Measurements from ENCODE around the gene CDC5L. TPM values are rescaled to one million over a fixed set of nuclear protein-coding genes. Genes with fewer than 3 reads are reported as not detected.

Gene CDC5L
- total and polyA plus RNA-seq, 8 donors, result 16.5 to 38.0 (median 35.5) TPM

DNA sequence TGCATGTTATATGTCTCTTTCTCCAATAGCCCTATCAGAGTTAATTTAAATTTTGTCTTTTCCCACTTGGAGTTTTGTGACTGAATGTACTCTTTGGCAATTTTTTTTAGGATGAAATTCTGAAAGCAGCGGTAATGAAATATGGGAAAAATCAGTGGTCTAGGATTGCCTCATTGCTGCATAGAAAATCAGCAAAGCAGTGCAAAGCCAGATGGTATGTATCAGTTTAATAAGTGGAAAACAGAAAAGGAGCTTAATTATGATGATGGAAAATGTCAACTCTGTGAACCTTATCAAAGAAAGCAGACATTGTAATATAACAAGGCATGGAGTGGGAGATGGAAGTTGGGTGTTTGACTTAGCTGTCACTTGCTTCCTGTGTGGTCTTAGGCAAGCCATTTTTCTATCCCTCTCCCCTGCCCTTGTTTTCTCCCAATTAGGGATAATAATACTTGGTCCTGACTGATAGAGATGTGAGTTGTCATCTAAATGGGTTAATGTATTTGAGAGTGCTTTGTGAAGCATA, 2.7 kb downstream of the CDC5L start:
- TF ChIP-seq, protein P1, sequence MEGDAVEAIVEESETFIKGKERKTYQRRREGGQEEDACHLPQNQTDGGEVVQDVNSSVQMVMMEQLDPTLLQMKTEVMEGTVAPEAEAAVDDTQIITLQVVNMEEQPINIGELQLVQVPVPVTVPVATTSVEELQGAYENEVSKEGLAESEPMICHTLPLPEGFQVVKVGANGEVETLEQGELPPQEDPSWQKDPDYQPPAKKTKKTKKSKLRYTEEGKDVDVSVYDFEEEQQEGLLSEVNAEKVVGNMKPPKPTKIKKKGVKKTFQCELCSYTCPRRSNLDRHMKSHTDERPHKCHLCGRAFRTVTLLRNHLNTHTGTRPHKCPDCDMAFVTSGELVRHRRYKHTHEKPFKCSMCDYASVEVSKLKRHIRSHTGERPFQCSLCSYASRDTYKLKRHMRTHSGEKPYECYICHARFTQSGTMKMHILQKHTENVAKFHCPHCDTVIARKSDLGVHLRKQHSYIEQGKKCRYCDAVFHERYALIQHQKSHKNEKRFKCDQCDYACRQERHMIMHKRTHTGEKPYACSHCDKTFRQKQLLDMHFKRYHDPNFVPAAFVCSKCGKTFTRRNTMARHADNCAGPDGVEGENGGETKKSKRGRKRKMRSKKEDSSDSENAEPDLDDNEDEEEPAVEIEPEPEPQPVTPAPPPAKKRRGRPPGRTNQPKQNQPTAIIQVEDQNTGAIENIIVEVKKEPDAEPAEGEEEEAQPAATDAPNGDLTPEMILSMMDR (IDR thresholded peaks at IDR 0.05), result no peak
- intact Hi-C loops (cut with DNase I), result no loop called here
- peak in 1 of 4 donors; percentile 6 for DNase-seq

GRCh38 chr6:44395501-44395900, 8.0 kb downstream of the CDC5L start:
- Histone ChIP-seq H3K27ac (no peak overlapping the region), H3K4me1 (no peaks in the 10 kb centered on the region), H3K36me3 (peaks cover 0 to 95% of the 10 kb centered on the region in 2 donors), H3K4me3 (no peak overlapping the region), H3K9me3 (no peaks in the 10 kb centered on the region), H3K27me3 (no peaks in the 10 kb centered on the region)
- intact Hi-C loops (cut with DNase I), result no loop called here
- TF ChIP-seq, protein P1 (IDR thresholded peaks at IDR 0.05), result no peak
- DNase-seq (no peak), ATAC-seq (no peak)

More for the DNA sequence above, 2.7 kb downstream of the CDC5L start:
- Histone ChIP-seq H3K27me3 (no peaks in the 10 kb centered on the region), H3K9me3 (no peaks in the 10 kb centered on the region), H3K4me3 (no peak overlapping the region), H3K27ac (no peak overlapping the region), H3K36me3 (peaks cover 0 to 44% of the 10 kb centered on the region in 2 donors), H3K4me1 (peaks cover 16 to 31% of the 10 kb centered on the region in 2 donors)
- ATAC-seq, result no peak

- intact Hi-C loops (cut with DNase I), result no loop called here
- Histone ChIP-seq H3K27me3 (no peaks in the 10 kb centered on the region), H3K4me1 (no peaks in the 10 kb centered on the region), H3K9me3 (no peaks in the 10 kb centered on the region), H3K4me3 (no peak overlapping the region), H3K27ac (no peak overlapping the region), H3K36me3 (peaks cover 0 to 95% of the 10 kb centered on the region in 2 donors)
- TF ChIP-seq, protein P1 (IDR thresholded peaks at IDR 0.05), result no peak
- no peak for ATAC-seq
- no peak for DNase-seq
Observed at GRCh38 chr6:44396968-44397367, 9.5 kb downstream of the CDC5L start.

GRCh38 chr6:44397424-44398164, 10.1 kb downstream of the CDC5L start:
- intact Hi-C loops (cut with DNase I), result no loop called here
- ATAC-seq, result no peak
- no peaks in the 10 kb centered on the region for H3K4me1 ChIP-seq
- no peaks in the 10 kb centered on the region for H3K9me3 ChIP-seq
- H3K27me3 ChIP-seq, result no peaks in the 10 kb centered on the region
- no peak for DNase-seq
- no peak overlapping the region for H3K27ac ChIP-seq
- peaks cover 0 to 88% of the 10 kb centered on the region in 2 donors for H3K36me3 ChIP-seq
- H3K4me3 ChIP-seq, result no peak overlapping the region
- TF ChIP-seq, protein P1 (IDR thresholded peaks at IDR 0.05), result no peak

GRCh38 chr6:44399991-44400390, 12.5 kb downstream of the CDC5L start:
- H3K27me3 ChIP-seq, result no peaks in the 10 kb centered on the region
- no peaks in the 10 kb centered on the region for H3K4me1 ChIP-seq
- TF ChIP-seq, protein P1 (IDR thresholded peaks at IDR 0.05), result no peak
- ATAC-seq (no peak), DNase-seq (no peak)
- no peak overlapping the region for H3K4me3 ChIP-seq
- no peaks in the 10 kb centered on the region for H3K9me3 ChIP-seq
- no peak overlapping the region for H3K27ac ChIP-seq
- intact Hi-C loops (cut with DNase I), result no loop called here
- peaks cover 0 to 81% of the 10 kb centered on the region in 2 donors for H3K36me3 ChIP-seq

Measured in left lung (tissue), 10 donors.